ENCODE results near the gene PTPRR. TPM values are rescaled to one million over a fixed set of nuclear protein-coding genes. Genes with fewer than 3 reads are reported as not detected.

Gene PTPRR
- total and polyA plus RNA-seq, 4 donors, result 0.02 to 0.08 TPM; not detected in 2

GRCh38 chr12:70683976-70684375 is 236.6 kb downstream of the PTPRR start:
- Histone ChIP-seq H3K36me3 (ENCODE audit: control insufficient read depth in 4 of 4, insufficient read depth in 3 of 4, low read depth in 1 of 4, low read length in 3 of 4) (no peaks in the 10 kb centered on the region), H3K9me3 (ENCODE audit: control insufficient read depth in 4 of 4, low read length in 3 of 4) (peaks cover 0 to 4% (median 1%) of the 10 kb centered on the region in 4 donors), H3K4me3 (ENCODE audit: low read depth in 1 of 3, low read length in 3 of 3) (no peak overlapping the region), H3K27ac (ENCODE audit: low read depth in 1 of 2, low read length in 2 of 2) (no peak overlapping the region), H3K27me3 (ENCODE audit: control insufficient read depth in 4 of 4, insufficient read depth in 4 of 4, low read length in 3 of 4) (no peaks in the 10 kb centered on the region), H3K4me1 (ENCODE audit: control insufficient read depth in 4 of 4, insufficient read depth in 4 of 4, low read length in 3 of 4) (no peaks in the 10 kb centered on the region), H3K9ac (ENCODE audit: low read depth in 1 of 2, low read length in 2 of 2) (no peak overlapping the region)
- TF ChIP-seq RAD21 (IDR thresholded peaks at IDR 0.05), result no peak
- no peak for TF ChIP-seq YY1 (IDR thresholded peaks at IDR 0.05)
- TF ChIP-seq HNF4G (IDR thresholded peaks at IDR 0.05), result no peak
- TF ChIP-seq EGR1 (IDR thresholded peaks at IDR 0.05; ENCODE audit: low read depth in 2 of 2), result no peak
- TF ChIP-seq HNF4A (conservative IDR thresholded peaks at IDR 0.05), result no peak
- no peak for TF ChIP-seq ATF3 (IDR thresholded peaks at IDR 0.05)
- TF ChIP-seq, protein P1, sequence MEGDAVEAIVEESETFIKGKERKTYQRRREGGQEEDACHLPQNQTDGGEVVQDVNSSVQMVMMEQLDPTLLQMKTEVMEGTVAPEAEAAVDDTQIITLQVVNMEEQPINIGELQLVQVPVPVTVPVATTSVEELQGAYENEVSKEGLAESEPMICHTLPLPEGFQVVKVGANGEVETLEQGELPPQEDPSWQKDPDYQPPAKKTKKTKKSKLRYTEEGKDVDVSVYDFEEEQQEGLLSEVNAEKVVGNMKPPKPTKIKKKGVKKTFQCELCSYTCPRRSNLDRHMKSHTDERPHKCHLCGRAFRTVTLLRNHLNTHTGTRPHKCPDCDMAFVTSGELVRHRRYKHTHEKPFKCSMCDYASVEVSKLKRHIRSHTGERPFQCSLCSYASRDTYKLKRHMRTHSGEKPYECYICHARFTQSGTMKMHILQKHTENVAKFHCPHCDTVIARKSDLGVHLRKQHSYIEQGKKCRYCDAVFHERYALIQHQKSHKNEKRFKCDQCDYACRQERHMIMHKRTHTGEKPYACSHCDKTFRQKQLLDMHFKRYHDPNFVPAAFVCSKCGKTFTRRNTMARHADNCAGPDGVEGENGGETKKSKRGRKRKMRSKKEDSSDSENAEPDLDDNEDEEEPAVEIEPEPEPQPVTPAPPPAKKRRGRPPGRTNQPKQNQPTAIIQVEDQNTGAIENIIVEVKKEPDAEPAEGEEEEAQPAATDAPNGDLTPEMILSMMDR (IDR thresholded peaks at IDR 0.05; ENCODE audit: low read depth, low read length, missing input control), result no peak
- DNase-seq (ENCODE audit: low spot score), result no peak
- 74% methylated on average over 3 of the region's 3 CpGs for WGBS

DNA sequence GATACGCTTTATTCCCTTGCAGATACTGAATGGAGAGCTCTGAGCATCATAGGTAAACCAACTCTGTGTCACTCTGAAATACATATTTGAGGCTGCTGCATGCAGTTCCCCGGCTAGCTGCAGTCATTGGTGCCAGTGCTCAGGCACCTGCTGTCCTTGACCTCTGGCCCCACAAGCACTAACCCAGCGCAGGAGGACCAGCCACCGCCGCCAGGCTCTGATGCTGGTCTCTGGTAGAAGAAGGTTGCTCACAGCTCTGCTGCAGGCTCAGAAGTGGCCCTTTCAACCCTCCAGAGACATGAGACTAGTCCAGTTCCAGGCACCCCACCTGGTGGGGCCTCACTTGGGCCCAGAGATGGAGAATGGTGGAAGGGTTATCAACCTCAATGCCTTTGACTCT is 248.8 kb downstream of the PTPRR start:
- no peak overlapping the region for H3K9ac ChIP-seq (ENCODE audit: low read depth in 1 of 2, low read length in 2 of 2)
- no peaks in the 10 kb centered on the region for H3K27me3 ChIP-seq (ENCODE audit: control insufficient read depth in 4 of 4, insufficient read depth in 4 of 4, low read length in 3 of 4)
- H3K36me3 ChIP-seq (ENCODE audit: control insufficient read depth in 4 of 4, insufficient read depth in 3 of 4, low read depth in 1 of 4, low read length in 3 of 4), result no peaks in the 10 kb centered on the region
- no peaks in the 10 kb centered on the region for H3K4me1 ChIP-seq (ENCODE audit: control insufficient read depth in 4 of 4, insufficient read depth in 4 of 4, low read length in 3 of 4)
- H3K27ac ChIP-seq (ENCODE audit: low read depth in 1 of 2, low read length in 2 of 2), result no peak overlapping the region
- no peaks in the 10 kb centered on the region for H3K9me3 ChIP-seq (ENCODE audit: control insufficient read depth in 4 of 4, low read length in 3 of 4)
- no peak for DNase-seq (ENCODE audit: low spot score)
- 86% methylated on average over 5 of the region's 5 CpGs for WGBS
- TF ChIP-seq RAD21 (IDR thresholded peaks at IDR 0.05), result no peak
- no peak for TF ChIP-seq JUND (IDR thresholded peaks at IDR 0.05)
- TF ChIP-seq, protein P2, sequence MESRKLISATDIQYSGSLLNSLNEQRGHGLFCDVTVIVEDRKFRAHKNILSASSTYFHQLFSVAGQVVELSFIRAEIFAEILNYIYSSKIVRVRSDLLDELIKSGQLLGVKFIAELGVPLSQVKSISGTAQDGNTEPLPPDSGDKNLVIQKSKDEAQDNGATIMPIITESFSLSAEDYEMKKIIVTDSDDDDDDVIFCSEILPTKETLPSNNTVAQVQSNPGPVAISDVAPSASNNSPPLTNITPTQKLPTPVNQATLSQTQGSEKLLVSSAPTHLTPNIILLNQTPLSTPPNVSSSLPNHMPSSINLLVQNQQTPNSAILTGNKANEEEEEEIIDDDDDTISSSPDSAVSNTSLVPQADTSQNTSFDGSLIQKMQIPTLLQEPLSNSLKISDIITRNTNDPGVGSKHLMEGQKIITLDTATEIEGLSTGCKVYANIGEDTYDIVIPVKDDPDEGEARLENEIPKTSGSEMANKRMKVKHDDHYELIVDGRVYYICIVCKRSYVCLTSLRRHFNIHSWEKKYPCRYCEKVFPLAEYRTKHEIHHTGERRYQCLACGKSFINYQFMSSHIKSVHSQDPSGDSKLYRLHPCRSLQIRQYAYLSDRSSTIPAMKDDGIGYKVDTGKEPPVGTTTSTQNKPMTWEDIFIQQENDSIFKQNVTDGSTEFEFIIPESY (IDR thresholded peaks at IDR 0.05), result no peak
- TF ChIP-seq SP1 (IDR thresholded peaks at IDR 0.05), result no peak
- TF ChIP-seq TAF1 (conservative IDR thresholded peaks at IDR 0.05), result no peak
- TF ChIP-seq FOXA1 (IDR thresholded peaks at IDR 0.05), result no peak
- no peak for TF ChIP-seq NR2F2 (IDR thresholded peaks at IDR 0.05)
- TF ChIP-seq ATF3 (IDR thresholded peaks at IDR 0.05), result no peak
- no peak for TF ChIP-seq GABPA (IDR thresholded peaks at IDR 0.05 in 1 of 2, conservative IDR thresholded peaks at IDR 0.05 in 1 of 2)
- no peak for TF ChIP-seq HNF4A (conservative IDR thresholded peaks at IDR 0.05)
- TF ChIP-seq, protein P3, sequence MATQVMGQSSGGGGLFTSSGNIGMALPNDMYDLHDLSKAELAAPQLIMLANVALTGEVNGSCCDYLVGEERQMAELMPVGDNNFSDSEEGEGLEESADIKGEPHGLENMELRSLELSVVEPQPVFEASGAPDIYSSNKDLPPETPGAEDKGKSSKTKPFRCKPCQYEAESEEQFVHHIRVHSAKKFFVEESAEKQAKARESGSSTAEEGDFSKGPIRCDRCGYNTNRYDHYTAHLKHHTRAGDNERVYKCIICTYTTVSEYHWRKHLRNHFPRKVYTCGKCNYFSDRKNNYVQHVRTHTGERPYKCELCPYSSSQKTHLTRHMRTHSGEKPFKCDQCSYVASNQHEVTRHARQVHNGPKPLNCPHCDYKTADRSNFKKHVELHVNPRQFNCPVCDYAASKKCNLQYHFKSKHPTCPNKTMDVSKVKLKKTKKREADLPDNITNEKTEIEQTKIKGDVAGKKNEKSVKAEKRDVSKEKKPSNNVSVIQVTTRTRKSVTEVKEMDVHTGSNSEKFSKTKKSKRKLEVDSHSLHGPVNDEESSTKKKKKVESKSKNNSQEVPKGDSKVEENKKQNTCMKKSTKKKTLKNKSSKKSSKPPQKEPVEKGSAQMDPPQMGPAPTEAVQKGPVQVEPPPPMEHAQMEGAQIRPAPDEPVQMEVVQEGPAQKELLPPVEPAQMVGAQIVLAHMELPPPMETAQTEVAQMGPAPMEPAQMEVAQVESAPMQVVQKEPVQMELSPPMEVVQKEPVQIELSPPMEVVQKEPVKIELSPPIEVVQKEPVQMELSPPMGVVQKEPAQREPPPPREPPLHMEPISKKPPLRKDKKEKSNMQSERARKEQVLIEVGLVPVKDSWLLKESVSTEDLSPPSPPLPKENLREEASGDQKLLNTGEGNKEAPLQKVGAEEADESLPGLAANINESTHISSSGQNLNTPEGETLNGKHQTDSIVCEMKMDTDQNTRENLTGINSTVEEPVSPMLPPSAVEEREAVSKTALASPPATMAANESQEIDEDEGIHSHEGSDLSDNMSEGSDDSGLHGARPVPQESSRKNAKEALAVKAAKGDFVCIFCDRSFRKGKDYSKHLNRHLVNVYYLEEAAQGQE (IDR thresholded peaks at IDR 0.05), result no peak
- TF ChIP-seq YY1 (IDR thresholded peaks at IDR 0.05), result no peak
- no peak for TF ChIP-seq FOXA2 (IDR thresholded peaks at IDR 0.05)
- no peak overlapping the region for H3K4me3 ChIP-seq (ENCODE audit: low read depth in 1 of 3, low read length in 3 of 3)

All from liver (tissue), 9 donors.